Body of pancreas (tissue), 4 donors: ENCODE data around the gene C1orf35. TPM values are rescaled to one million over a fixed set of nuclear protein-coding genes. Genes with fewer than 3 reads are reported as not detected.

Experiments
- ATAC-seq: fragments of 150-250 bp; one replicate; pipeline ENCODE4 v1.9.1; 2016
- DNase-seq, 4 donors: peaks; one replicate each; pipeline ENCODE4 v3.0.0-alpha.2; 2019
- H3K27ac ChIP-seq, 4 donors: fragments of 200-600 bp; sonication (generic); 1 replicate in 3 of 4; 2 replicates in 1 of 4; pipeline versions ENCODE4 v1.5.1 to v1.6.1; 2016 to 2019; ENCODE audit warnings: mild to moderate bottlenecking in 1 of 4, mixed read lengths in 1 of 4, moderate library complexity in 1 of 4
- H3K27me3 ChIP-seq, 2 donors: fragments of 200-600 bp; sonication (generic); one replicate each; pipeline ENCODE4 v1.6.0; 2016; ENCODE audit warnings: mild to moderate bottlenecking in 1 of 2
- H3K36me3 ChIP-seq, 2 donors: fragments of 200-600 bp; sonication (generic); replicated peaks in 1 of 2; 2 replicates each; pipeline ENCODE4 v1.5.1; 2016; ENCODE audit warnings: low read depth in 2 of 2; ENCODE audit not compliant: insufficient read depth in 1 of 2
- H3K4me1 ChIP-seq: fragments of 200-600 bp; sonication (generic); one replicate; pipeline ENCODE4 v1.6.0; 2016
- H3K4me3 ChIP-seq, 2 donors: fragments of 200-600 bp; sonication (generic); 1 replicate in 1 of 2; 2 replicates in 1 of 2; pipeline ENCODE4 v1.5.1; 2016 to 2019
- H3K9me3 ChIP-seq, 3 donors: fragments of 200-600 bp; sonication (generic); 1 replicate in 2 of 3; 2 replicates in 1 of 3; pipeline ENCODE4 v1.5.1; 2016
- POLR2A ChIP-seq, 3 donors: fragments of 450-650 bp; IDR thresholded peaks; one replicate each; pipeline ENCODE4 v1.6.1; 2016; ENCODE audit warnings: antibody characterized with exemption in 3 of 3, mild to moderate bottlenecking in 2 of 3
- WGBS, 2 donors: methylation state at CpG; one replicate each; pipeline ENCODE4 v1.1.5; 2017; 5-methylcytosine and 5-hydroxymethylcytosine counted together
- intact Hi-C: fragments of 100-400 bp; cut with DNase I; formaldehyde crosslinking; loops from one replicate; pipeline ENCODE4 v1.15.1; 2023
- total RNA-seq, 2 donors: library from RNA; depleted of rRNA; stranded (reverse); fragments of >200 nt; gene quantifications; one replicate each; pipeline ENCODE4 v1.1.0, GENCODE V29; 2016
- TF ChIP-seq, protein P1 (sequence below), 7 experiments: fragments of 450-650 bp in 4 of 7; fragments of 200-600 bp in 3 of 7; sonication (generic) in 3 of 7; IDR thresholded peaks; one replicate each; pipeline ENCODE4 v1.5.1; 2016 to 2019; ENCODE audit warnings: antibody characterized with exemption in 7 of 7

The C1orf35 gene
- total RNA-seq, 2 donors from 2014 or later, result 10.9 to 71.2 TPM

DNA sequence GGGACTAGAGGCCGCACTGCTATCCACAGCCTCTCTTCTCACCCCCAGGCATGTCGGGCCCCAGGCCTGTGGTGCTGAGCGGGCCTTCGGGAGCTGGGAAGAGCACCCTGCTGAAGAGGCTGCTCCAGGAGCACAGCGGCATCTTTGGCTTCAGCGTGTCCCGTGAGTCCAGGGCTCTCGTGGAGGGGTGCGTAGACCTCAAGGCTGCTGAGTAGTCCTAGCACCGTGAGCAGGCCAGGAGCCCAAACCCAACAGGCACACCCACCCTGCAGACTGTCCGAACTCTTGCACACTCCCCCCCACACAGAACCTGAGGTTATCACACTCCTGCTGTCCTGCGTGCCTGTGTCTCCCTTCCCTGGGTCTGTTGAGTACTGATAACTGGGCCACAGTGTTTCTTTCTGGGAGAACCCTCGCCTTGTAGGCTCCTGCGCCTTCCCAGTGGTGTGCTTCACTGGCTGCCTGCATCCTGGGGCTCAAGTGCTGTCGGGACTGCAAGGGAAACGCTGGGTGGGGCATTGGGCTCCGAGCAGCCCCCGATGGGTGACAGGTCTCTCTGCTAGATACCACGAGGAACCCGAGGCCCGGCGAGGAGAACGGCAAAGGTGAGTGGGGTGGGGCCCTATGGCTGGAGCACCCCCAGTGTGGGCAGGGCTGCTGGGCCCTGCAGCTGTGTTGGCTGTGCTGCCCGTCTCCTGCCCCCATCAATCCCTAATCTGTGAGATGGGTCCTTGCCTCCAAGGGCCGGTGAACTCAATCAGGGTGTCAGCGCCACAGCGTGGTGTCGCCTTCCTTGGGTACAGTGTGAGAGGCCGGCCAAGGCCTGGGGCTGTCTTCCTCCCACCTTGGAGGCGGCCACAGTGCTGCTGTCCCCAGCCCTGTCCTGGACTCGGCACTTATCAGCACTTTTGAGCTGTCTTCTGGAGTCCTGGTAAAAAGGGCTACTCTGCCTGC lies 42.6 kb upstream of the C1orf35 start:
- Histone ChIP-seq H3K4me3 (no peak overlapping the region), H3K27ac (no peak overlapping the region), H3K9me3 (no peaks in the 10 kb centered on the region), H3K36me3 (peaks cover 0 to 14% of the 10 kb centered on the region in 2 donors), H3K4me1 (peaks cover 46% of the 10 kb centered on the region), H3K27me3 (no peaks in the 10 kb centered on the region)
- DNase-seq (no peak), ATAC-seq (no peak)
- TF ChIP-seq, protein P1, sequence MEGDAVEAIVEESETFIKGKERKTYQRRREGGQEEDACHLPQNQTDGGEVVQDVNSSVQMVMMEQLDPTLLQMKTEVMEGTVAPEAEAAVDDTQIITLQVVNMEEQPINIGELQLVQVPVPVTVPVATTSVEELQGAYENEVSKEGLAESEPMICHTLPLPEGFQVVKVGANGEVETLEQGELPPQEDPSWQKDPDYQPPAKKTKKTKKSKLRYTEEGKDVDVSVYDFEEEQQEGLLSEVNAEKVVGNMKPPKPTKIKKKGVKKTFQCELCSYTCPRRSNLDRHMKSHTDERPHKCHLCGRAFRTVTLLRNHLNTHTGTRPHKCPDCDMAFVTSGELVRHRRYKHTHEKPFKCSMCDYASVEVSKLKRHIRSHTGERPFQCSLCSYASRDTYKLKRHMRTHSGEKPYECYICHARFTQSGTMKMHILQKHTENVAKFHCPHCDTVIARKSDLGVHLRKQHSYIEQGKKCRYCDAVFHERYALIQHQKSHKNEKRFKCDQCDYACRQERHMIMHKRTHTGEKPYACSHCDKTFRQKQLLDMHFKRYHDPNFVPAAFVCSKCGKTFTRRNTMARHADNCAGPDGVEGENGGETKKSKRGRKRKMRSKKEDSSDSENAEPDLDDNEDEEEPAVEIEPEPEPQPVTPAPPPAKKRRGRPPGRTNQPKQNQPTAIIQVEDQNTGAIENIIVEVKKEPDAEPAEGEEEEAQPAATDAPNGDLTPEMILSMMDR (IDR thresholded peaks at IDR 0.05), result no peak
- TF ChIP-seq POLR2A (IDR thresholded peaks at IDR 0.05), result no peak
- WGBS, 2 donors, result 89 to 94% methylated on average over 10 to 31 of the region's 31 CpGs
- intact Hi-C loops, result no loop called here

DNA sequence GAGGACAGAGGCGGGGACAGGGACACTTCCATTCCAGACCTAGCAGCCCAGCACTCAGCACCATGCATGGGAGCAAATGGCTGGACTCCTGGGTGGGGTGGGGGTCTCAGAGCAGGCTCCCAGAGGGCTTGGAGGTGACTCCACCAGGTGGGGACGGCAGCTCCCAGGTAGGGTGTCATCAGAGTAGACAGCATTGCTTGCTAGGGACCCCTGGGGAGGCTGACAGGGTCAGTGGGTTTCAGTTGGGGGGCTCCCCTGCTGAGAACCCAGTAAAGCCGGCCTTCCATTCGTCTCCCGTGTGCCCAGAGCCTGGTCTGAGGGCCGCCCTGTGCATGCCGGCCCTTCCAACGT lies 41.8 kb upstream of the C1orf35 start:
- Histone ChIP-seq H3K27ac (no peak overlapping the region), H3K9me3 (no peaks in the 10 kb centered on the region), H3K4me3 (no peak overlapping the region), H3K27me3 (no peaks in the 10 kb centered on the region), H3K4me1 (peaks cover 38% of the 10 kb centered on the region), H3K36me3 (peaks cover 0 to 14% of the 10 kb centered on the region in 2 donors)
- TF ChIP-seq, protein P1 (IDR thresholded peaks at IDR 0.05), result no peak
- WGBS, 2 donors, result 90% methylated on average over 8 of the region's 8 CpGs; no CpG with 5 or more reads in 1 of the 2 donors
- intact Hi-C loops, result no loop called here
- DNase-seq, result no peak
- ATAC-seq, result no peak

DNA sequence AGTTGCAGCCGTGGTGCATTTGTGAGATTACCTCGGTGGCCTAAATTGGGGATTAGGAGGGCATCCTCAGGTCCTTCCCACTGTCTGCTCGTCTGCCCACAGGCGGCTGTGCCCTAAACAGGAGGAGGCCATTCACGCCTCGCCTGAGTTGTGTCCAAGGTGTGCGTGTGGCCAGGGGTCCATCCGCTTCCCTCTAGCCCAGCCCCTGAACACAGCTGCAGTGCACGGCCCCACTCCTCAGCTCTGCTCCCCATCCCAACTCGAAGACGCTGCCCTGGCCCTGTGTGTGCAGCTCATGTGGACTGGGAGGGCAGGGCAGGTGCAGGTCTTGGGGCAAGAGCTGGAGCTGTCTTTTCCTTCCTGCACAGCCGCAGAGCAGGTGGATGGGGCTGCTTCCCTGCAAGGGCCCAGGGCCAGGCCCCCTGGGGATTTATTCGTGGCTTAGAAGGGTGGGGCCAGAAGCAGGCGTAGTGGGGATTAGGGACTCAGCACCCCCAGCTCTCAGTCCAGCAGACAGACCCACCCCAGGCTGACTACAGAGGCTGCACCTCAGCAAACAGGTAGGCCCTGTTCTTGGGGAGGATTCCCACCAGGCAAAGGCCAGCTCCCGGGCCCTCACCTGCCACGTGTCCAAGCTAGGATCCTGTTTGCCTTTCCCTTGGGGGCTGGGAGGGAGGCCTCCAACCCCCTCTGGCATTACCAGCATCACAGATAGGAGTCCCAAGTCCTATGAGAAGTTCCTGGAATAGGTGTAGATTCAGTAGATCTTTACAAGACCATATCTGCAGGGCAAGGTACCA lies 41.3 kb upstream of the C1orf35 start:
- H3K27me3 ChIP-seq, result no peaks in the 10 kb centered on the region
- H3K36me3 ChIP-seq, result peaks cover 0 to 14% of the 10 kb centered on the region in 2 donors
- H3K4me1 ChIP-seq, result peaks cover 36% of the 10 kb centered on the region
- ATAC-seq, result no peak
- no peak overlapping the region for H3K27ac ChIP-seq
- no peak for DNase-seq
- H3K4me3 ChIP-seq, result no peak overlapping the region
- no peaks in the 10 kb centered on the region for H3K9me3 ChIP-seq
- intact Hi-C loops, result no loop called here
- 81 to 82% methylated on average over 13 to 16 of the region's 16 CpGs for WGBS, 2 donors
- TF ChIP-seq POLR2A (IDR thresholded peaks at IDR 0.05), result no peak
- TF ChIP-seq, protein P1 (IDR thresholded peaks at IDR 0.05), result no peak

DNA sequence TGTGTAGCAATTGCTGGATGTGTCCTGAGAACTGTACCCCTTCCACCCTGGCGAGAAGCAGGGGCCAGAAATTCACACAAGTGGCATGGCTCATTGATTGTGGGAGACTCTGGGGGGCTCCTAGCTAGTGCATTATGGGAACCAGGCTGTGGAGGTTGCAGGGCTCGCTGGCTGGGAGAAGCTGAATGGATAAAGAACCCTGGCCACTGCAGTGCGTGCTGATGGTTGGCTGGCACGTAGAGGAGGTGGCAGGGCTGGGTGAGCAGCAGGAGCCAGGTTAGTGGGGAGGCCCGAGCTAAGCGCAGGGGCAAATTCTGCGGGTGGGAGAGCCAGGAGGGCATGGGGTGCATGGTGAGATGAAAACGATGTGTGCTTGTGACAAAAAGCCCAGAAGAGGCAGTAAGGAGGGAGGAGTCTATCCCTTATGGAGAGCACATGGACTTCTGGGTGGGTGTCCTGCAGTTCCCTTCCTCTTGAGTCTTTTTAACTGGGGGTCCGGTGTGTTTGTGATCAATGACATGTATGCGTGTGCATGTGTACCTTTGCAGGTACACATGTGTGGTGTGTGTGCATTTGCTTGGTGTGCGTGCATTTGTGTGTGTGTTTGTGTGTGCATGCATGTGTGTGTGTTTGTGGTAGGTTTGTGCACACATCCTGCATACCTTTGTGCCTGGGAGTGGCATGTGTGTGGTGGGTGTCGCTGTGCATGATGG lies 40.5 kb upstream of the C1orf35 start:
- H3K36me3 ChIP-seq, result peaks cover 0 to 11% of the 10 kb centered on the region in 2 donors
- intact Hi-C loops, result no loop called here
- no peak for ATAC-seq

More for the DNA sequence above, 40.5 kb upstream of the C1orf35 start:
- no peak for DNase-seq
- Histone ChIP-seq H3K4me3 (no peak overlapping the region), H3K9me3 (no peaks in the 10 kb centered on the region), H3K27me3 (no peaks in the 10 kb centered on the region), H3K4me1 (peaks cover 36% of the 10 kb centered on the region), H3K27ac (no peak overlapping the region)
- TF ChIP-seq POLR2A (IDR thresholded peaks at IDR 0.05), result no peak
- TF ChIP-seq, protein P1 (IDR thresholded peaks at IDR 0.05), result no peak
- 85 to 86% methylated on average over 12 of the region's 12 CpGs for WGBS, 2 donors
